Spleen (tissue), 11 donors: ENCODE measurements around the gene TRMT2A. TPM values are rescaled to one million over a fixed set of nuclear protein-coding genes. Genes with fewer than 3 reads are reported as not detected.

Source experiments
- DNase-seq: peaks from one replicate; pipeline ENCODE4 v3.0.0-alpha.2; 2020
- H3K27ac ChIP-seq, 8 donors: fragments of 200-600 bp; sonication (generic) in 7 of 8; 1 replicate in 4 of 8; 2 replicates in 4 of 8; pipeline versions ENCODE4 v1.5.0 to v1.8.0; 2016 to 2021; ENCODE audit warnings: inconsistent platforms in 4 of 8, mild to moderate bottlenecking in 4 of 8, moderate library complexity in 1 of 8
- H3K27me3 ChIP-seq, 7 donors: fragments of 200-600 bp; sonication (generic) in 6 of 7; replicated peaks in 1 of 7; 1 replicate in 4 of 7; 2 replicates in 3 of 7; pipeline versions ENCODE4 v1.5.0 to v1.8.0; 2016 to 2021; ENCODE audit warnings: inconsistent platforms in 3 of 7, mild to moderate bottlenecking in 1 of 7
- H3K36me3 ChIP-seq, 6 donors: fragments of 200-600 bp; sonication (generic) in 5 of 6; 1 replicate in 4 of 6; 2 replicates in 2 of 6; pipeline versions ENCODE4 v1.5.0 to v1.8.0; 2016 to 2021; ENCODE audit warnings: inconsistent platforms in 2 of 6
- H3K4me1 ChIP-seq, 6 donors: fragments of 200-600 bp; sonication (generic) in 5 of 6; 1 replicate in 3 of 6; 2 replicates in 3 of 6; pipeline versions ENCODE4 v1.5.0 to v1.8.0; 2016 to 2021; ENCODE audit warnings: inconsistent platforms in 3 of 6
- H3K4me3 ChIP-seq, 8 donors: fragments of 200-600 bp; sonication (generic) in 7 of 8; 1 replicate in 4 of 8; 2 replicates in 4 of 8; pipeline versions ENCODE4 v1.5.0 to v1.8.0; 2016 to 2021; ENCODE audit warnings: inconsistent platforms in 4 of 8, mild to moderate bottlenecking in 4 of 8, moderate library complexity in 2 of 8
- H3K9me3 ChIP-seq, 8 donors: fragments of 200-600 bp; sonication (generic) in 7 of 8; 1 replicate in 4 of 8; 2 replicates in 4 of 8; pipeline versions ENCODE4 v1.5.0 to v1.8.0; 2016 to 2021; ENCODE audit warnings: inconsistent platforms in 4 of 8
- POLR2A ChIP-seq, 3 donors: fragments of 450-650 bp; IDR thresholded peaks; one replicate each; pipeline ENCODE4 v1.5.1; 2017; ENCODE audit warnings: antibody characterized with exemption in 3 of 3, mild to moderate bottlenecking in 1 of 3
- POLR2AphosphoS5 ChIP-seq, 3 donors: sonication (generic); formaldehyde crosslinking; IDR thresholded peaks; one replicate each; pipeline ENCODE4 v1.5.1; 2017; ENCODE audit warnings: antibody characterized with exemption in 3 of 3
- WGBS, 5 donors: extraction: QIAGEN DNeasy Blood & Tissue Kit in 3 of 5; methylation state at CpG; one replicate each; pipeline versions ENCODE4 v1.1.5 to v1.1.7; 2013 to 2018; 5-methylcytosine and 5-hydroxymethylcytosine counted together
- intact Hi-C: fragments of 100-400 bp; cut with DNase I; formaldehyde crosslinking; loops from one replicate; pipeline ENCODE4 v1.15.0; 2023; ENCODE audit warnings: low total_unique reads
- polyA plus RNA-seq, 3 donors: library from polyadenylated mRNA; stranded (reverse); fragments of 200-250 nt; gene quantifications; one replicate each; pipeline ENCODE4 v1.2.1, GENCODE V29; 2013
- total RNA-seq, 7 donors: library from RNA; depleted of rRNA in 3 of 7; stranded (reverse); fragments of >200 nt in 3 of 7; fragmentation: NEBNext Ultra II Directional in 4 of 7; extraction: Animal tissue kit (Norgen Biotek cat#: 25700) in 4 of 7; gene quantifications; one replicate each; pipeline versions ENCODE4 v1.1.0 to v1.2.1, GENCODE V29; 2016 to 2021
- TF ChIP-seq, protein P1 (sequence below), 11 experiments: fragments of 200-600 bp in 7 of 11; fragments of 450-650 bp in 4 of 11; sonication (generic) in 4 of 11; IDR thresholded peaks in 8 of 11; conservative IDR thresholded peaks in 3 of 11; 1 replicate in 7 of 11; 2 replicates in 4 of 11; pipeline versions ENCODE4 v1.4.0 to v1.8.0; 2016 to 2021; ENCODE audit warnings: antibody characterized with exemption in 11 of 11, inconsistent platforms in 4 of 11, mild to moderate bottlenecking in 1 of 11
- donor health status: healthy with polysubstance abuse.
- donor health status: DM: no; HTN: no; CAD: no; lungs with moderate emphysema.
- donor health status: DM: no; HTN: no; CAD: no.
- donor health status: Bipolar disorder and iron deficiency.
- donor health status: healthy.
- donor health status: DM: no; HTN: no; CAD: no.
- donor health status: DM: yes; HTN: yes; CAD: no.

TRMT2A gene
- total and polyA plus RNA-seq, 10 donors: 70.4 to 142 (median 79.5) TPM

DNA sequence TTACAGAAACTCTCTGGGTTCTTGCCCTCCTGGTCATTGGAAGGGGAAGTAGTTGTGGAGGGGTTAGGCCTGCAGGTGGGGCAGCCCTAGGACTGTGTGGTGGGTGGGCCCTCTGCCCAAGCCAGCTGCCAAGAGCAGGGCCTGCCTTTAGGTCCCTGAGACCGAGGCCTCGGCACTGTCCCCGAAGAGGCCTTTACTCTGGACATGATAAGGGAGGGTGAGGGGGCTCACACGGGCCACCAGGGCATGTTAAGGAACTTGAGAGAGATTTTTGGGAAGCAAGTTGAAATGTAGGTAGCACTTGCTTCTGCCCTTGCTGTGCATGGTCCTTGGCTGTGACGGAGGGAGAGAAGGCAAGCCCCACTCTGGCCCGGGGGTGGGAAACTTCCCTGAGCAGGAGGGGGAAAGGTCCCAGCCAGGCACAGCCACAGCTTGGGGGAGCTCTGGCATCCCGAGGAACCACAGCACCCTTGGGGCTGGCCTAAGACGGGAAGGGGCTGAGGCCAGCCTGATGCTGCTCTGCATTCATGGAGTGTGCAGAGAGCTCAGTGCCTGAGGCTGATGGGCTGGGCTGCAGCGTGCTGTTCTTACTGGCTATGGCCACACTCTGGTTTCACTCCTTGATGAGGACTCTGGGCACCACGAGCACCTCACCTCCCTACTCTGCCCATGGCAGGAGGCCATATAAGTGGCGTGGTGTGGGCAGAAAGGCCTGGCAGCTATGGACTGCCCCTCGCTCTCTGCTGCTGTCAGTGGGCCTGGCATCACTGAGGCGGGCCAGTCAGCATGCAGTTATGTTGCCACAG, 8.9 kb downstream of the TRMT2A start:
- TF ChIP-seq POLR2AphosphoS5 (IDR thresholded peaks at IDR 0.05): peak; percentile 19 to 38 (median 22)
- TF ChIP-seq, protein P1, sequence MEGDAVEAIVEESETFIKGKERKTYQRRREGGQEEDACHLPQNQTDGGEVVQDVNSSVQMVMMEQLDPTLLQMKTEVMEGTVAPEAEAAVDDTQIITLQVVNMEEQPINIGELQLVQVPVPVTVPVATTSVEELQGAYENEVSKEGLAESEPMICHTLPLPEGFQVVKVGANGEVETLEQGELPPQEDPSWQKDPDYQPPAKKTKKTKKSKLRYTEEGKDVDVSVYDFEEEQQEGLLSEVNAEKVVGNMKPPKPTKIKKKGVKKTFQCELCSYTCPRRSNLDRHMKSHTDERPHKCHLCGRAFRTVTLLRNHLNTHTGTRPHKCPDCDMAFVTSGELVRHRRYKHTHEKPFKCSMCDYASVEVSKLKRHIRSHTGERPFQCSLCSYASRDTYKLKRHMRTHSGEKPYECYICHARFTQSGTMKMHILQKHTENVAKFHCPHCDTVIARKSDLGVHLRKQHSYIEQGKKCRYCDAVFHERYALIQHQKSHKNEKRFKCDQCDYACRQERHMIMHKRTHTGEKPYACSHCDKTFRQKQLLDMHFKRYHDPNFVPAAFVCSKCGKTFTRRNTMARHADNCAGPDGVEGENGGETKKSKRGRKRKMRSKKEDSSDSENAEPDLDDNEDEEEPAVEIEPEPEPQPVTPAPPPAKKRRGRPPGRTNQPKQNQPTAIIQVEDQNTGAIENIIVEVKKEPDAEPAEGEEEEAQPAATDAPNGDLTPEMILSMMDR (IDR thresholded peaks at IDR 0.05 in 8 of 11, conservative IDR thresholded peaks at IDR 0.05 in 3 of 11): no peak
- DNase-seq: peak; percentile 73
- Histone ChIP-seq H3K9me3 (no peaks in the 10 kb centered on the region), H3K27ac (no peak overlapping the region), H3K4me1 (peaks cover 6 to 24% (median 20%) of the 10 kb centered on the region in 6 donors), H3K36me3 (peaks cover 5 to 100% (median 89%) of the 10 kb centered on the region in 6 donors), H3K4me3 (no peak overlapping the region), H3K27me3 (no peaks in the 10 kb centered on the region)
- 87 to 90% (median 88%) methylated on average over 13 of the region's 13 CpGs for WGBS, 5 donors
- intact Hi-C loops: no loop called here

DNA sequence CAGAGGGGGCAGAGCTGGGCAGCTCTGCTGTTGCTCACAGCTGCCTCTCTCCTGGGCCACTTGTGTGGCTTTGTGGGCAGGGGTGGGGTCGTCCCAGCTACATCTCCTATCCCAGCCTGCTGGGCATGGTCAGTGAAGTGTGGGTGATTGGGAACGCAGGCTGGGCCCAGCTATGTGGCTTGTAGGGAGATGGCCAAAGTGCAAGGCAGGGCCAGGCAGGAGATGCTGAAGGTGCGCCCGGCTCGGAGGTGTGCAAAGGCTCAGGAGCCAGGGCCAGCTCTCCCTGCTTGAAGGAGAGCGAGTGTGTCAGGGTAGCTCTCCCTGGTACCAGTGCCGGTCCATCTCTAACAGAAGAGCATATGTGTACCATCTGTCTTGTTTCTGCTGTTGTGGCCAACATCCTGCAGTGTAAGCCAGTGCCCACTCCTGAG, 9.5 kb downstream of the TRMT2A start:
- intact Hi-C loops: no loop called here
- H3K4me1 ChIP-seq: peaks cover 6 to 17% (median 14%) of the 10 kb centered on the region in 6 donors
- peaks cover 5 to 100% (median 85%) of the 10 kb centered on the region in 6 donors for H3K36me3 ChIP-seq
- H3K9me3 ChIP-seq: no peaks in the 10 kb centered on the region
- no peak overlapping the region for H3K27ac ChIP-seq
- WGBS, 5 donors: 93 to 99% (median 96%) methylated on average over 5 to 7 of the region's 7 CpGs
- no peak overlapping the region for H3K4me3 ChIP-seq
- H3K27me3 ChIP-seq: no peaks in the 10 kb centered on the region
- DNase-seq: peak; percentile 49
- TF ChIP-seq POLR2A (IDR thresholded peaks at IDR 0.05) (no peak), POLR2AphosphoS5 (IDR thresholded peaks at IDR 0.05) (peak in 1 of 3 donors; percentile 41)

DNA sequence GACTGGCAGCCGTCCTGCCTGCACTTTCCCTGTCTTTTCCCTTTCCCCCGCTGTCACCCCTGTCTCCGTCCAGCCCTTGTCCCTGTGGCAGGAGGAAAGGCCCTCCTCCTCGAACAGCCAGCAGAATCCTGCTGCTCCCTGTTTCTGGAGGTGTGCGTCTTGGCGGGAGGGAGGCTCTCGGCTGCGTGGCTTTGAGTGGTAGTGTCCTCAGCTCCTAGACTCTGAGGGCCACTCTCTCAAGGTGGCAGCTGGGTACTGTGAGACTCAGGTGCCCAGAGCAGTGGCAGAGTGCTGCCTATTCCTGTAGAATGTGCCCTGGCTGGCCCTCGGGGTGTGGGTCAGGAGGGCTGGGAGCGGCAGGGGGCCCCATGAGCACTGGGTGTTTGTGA, 10.2 kb downstream of the TRMT2A start:
- intact Hi-C loops: no loop called here
- no peaks in the 10 kb centered on the region for H3K27me3 ChIP-seq
- 91 to 97% (median 96%) methylated on average over 9 to 10 of the region's 10 CpGs for WGBS, 5 donors
- peaks cover 5 to 100% (median 82%) of the 10 kb centered on the region in 6 donors for H3K36me3 ChIP-seq
- peaks cover 2 to 11% (median 8%) of the 10 kb centered on the region in 6 donors for H3K4me1 ChIP-seq
- TF ChIP-seq POLR2AphosphoS5 (IDR thresholded peaks at IDR 0.05) (no peak), POLR2A (IDR thresholded peaks at IDR 0.05) (no peak)
- TF ChIP-seq, protein P1 (IDR thresholded peaks at IDR 0.05 in 8 of 11, conservative IDR thresholded peaks at IDR 0.05 in 3 of 11): no peak
- peak; percentile 61 for DNase-seq
- H3K4me3 ChIP-seq: no peak overlapping the region
- no peak overlapping the region for H3K27ac ChIP-seq
- no peaks in the 10 kb centered on the region for H3K9me3 ChIP-seq

DNA sequence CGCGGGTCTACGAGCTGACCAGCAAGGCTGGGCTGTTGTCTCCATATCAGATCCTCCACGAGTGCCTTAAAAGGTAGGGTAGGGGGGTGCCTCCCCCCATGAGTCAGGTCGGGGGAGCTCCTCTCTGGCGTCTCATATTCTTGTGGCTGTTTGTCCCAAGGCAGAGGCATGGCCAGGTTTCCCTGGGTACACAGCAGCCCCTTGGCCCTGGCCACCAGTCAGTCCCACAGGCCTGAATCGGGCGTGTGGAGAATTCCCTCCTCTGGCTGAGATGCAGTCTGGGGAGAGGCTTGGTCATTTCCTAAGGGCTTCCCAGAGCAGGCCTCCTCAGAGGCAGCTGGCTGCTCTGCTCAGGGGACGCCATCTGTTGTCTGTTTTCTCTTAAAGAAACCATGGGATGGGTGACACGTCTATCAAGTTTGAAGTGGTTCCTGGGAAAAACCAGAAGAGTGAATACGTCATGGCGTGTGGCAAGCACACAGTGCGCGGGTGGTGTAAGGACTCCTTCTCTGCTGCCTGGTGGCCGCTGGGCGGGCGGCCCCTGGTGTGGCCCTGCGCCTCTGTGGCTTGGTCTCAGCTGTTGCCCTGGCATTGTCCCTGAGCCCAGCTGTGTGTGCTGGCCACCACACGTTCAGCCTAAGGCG, 10.7 kb downstream of the TRMT2A start:
- DNase-seq: peak; percentile 41
- H3K36me3 ChIP-seq: peaks cover 5 to 100% (median 83%) of the 10 kb centered on the region in 6 donors
- WGBS, 5 donors: 90 to 97% (median 93%) methylated on average over 18 to 20 of the region's 20 CpGs

More for the DNA sequence above, 10.7 kb downstream of the TRMT2A start:
- no peak overlapping the region for H3K4me3 ChIP-seq
- no peak overlapping the region for H3K27ac ChIP-seq
- H3K9me3 ChIP-seq: no peaks in the 10 kb centered on the region
- TF ChIP-seq POLR2A (IDR thresholded peaks at IDR 0.05) (no peak), POLR2AphosphoS5 (IDR thresholded peaks at IDR 0.05) (peak in 1 of 3 donors; percentile 33)
- H3K4me1 ChIP-seq: peaks cover 0 to 6% (median 2%) of the 10 kb centered on the region in 6 donors
- H3K27me3 ChIP-seq: no peaks in the 10 kb centered on the region
- intact Hi-C loops: no loop called here
